ENCODE data around the gene VEGFD.

The VEGFD gene

DNA sequence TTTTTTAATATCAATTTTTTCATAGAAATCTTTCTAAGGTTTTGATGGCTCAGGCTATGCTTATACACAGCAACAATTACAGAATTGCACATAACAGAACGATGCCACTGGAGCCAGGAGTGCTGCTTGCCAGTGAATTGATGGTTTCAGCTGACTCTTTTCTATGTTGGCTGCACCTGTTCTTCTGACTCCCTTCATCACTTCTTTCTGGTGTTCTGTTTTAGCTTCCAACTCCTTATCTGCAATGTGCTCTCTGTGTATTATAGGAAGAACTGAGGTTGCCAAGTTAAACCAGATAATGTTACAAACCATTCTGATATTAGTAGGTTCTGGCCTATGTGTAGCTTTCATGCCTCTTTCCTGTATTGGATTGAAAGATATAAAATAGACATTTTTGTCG lies 11.6 kb upstream of the VEGFD start:
- no peak for ATAC-seq
- Mint-ChIP-seq H3K36me3 (no peaks in the 10 kb centered on the region), H3K27ac (no peak overlapping the region)

DNA sequence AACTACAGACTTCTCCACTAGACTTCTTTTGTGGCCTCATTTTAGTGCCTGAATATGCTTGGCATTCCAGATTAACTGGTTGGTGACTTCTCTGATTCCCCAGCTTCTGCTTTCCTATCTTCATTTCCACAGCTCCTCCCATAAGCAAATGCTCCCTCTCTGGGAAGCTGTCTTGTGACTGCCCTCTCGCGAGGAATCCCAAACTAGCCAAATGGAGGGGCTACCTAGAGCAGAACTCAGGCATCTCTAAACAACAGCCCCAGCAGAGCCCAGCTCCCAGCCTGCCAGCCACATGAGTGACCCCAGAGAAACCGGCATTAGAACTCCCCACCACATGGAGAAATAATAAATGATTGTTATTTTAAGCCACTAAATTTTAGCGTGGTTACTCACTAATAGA lies 7.6 kb upstream of the VEGFD start:
- no peak overlapping the region for H3K27ac Mint-ChIP-seq
- H3K9me3 Mint-ChIP-seq = no peaks in the 10 kb centered on the region
- ATAC-seq (no peak), DNase-seq (ENCODE audit: low spot score in 2 of 2) (no peak)
- no peak overlapping the region for H3K4me3 Mint-ChIP-seq
- no peaks in the 10 kb centered on the region for H3K36me3 Mint-ChIP-seq
- H3K4me1 Mint-ChIP-seq = no peaks in the 10 kb centered on the region

More for the DNA sequence above, 11.6 kb upstream of the VEGFD start:
- Mint-ChIP-seq H3K4me3 (no peak overlapping the region), H3K4me1 (no peaks in the 10 kb centered on the region), H3K9me3 (no peaks in the 10 kb centered on the region)
- no peak for DNase-seq (ENCODE audit: low spot score in 2 of 2)

DNA sequence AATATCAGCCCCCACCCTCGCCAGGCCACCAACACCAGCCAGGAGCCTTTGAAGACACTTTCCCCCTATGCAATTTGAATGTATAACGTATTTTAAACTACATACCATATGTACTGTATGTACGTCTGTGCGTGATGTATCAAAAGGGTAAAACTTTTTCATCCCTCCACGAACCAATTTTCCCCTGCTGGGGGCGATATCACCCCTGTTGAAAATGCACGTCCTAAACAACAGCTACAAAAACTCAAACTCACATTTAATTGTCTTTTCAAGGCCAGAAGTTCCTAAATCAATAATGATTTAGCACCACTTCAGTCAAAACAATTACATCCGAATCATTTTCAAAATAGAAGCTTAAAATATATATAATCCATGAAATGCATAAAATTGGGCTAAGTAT lies 1.4 kb downstream of the VEGFD start:
- no peak overlapping the region for H3K27ac Mint-ChIP-seq
- ATAC-seq (no peak), DNase-seq (ENCODE audit: low spot score in 2 of 2) (no peak)
- H3K4me1 Mint-ChIP-seq = no peaks in the 10 kb centered on the region
- H3K9me3 Mint-ChIP-seq = no peaks in the 10 kb centered on the region
- H3K36me3 Mint-ChIP-seq = no peaks in the 10 kb centered on the region
- no peak overlapping the region for H3K4me3 Mint-ChIP-seq

DNA sequence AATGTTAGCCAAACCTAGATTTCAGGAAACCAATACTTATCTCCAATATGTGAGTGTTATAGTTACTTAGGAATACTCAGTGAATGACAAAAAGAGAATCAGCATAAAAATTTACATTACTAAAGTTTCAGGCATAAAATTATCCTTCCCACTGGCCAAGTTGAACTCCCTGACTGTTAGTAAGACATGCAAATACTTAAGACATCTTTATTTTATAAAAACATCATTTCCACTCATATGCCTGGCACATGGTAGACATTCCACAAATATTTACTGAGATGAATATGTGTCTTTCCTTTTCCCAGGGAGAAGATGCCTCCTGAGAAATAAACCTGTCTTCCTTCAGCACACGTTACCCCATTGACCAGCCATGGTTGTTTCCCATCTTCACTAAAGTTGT lies 7.3 kb downstream of the VEGFD start:
- no peak overlapping the region for H3K4me3 Mint-ChIP-seq
- H3K27ac Mint-ChIP-seq = no peak overlapping the region
- no peak for DNase-seq (ENCODE audit: low spot score in 2 of 2)
- no peaks in the 10 kb centered on the region for H3K9me3 Mint-ChIP-seq
- ATAC-seq = no peak
- H3K36me3 Mint-ChIP-seq = no peaks in the 10 kb centered on the region
- no peaks in the 10 kb centered on the region for H3K4me1 Mint-ChIP-seq

DNA sequence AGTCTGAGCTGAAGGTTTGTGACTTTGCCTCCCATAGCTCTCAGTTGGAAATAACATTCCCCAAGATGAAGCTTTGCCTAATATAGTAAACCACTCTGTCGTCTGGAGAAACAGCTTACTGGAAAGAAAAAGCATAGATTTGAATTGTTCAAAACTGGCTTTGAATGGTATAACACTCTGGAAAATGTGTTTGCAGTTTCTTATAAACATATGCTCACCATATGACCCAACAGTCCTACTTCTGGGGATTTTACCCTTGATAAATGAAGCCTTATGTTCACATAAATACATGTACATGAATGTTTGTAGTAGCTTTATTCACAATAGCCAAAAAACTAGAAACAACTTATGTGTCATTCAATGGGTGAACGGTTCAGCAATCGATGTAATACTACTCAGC lies 10.2 kb downstream of the VEGFD start:
- DNase-seq (ENCODE audit: low spot score in 2 of 2) (no peak), ATAC-seq (no peak)
- H3K36me3 Mint-ChIP-seq = no peaks in the 10 kb centered on the region
- H3K27ac Mint-ChIP-seq = no peak overlapping the region
- H3K4me1 Mint-ChIP-seq = no peaks in the 10 kb centered on the region
- H3K4me3 Mint-ChIP-seq = no peak overlapping the region
- H3K9me3 Mint-ChIP-seq = no peaks in the 10 kb centered on the region

DNA sequence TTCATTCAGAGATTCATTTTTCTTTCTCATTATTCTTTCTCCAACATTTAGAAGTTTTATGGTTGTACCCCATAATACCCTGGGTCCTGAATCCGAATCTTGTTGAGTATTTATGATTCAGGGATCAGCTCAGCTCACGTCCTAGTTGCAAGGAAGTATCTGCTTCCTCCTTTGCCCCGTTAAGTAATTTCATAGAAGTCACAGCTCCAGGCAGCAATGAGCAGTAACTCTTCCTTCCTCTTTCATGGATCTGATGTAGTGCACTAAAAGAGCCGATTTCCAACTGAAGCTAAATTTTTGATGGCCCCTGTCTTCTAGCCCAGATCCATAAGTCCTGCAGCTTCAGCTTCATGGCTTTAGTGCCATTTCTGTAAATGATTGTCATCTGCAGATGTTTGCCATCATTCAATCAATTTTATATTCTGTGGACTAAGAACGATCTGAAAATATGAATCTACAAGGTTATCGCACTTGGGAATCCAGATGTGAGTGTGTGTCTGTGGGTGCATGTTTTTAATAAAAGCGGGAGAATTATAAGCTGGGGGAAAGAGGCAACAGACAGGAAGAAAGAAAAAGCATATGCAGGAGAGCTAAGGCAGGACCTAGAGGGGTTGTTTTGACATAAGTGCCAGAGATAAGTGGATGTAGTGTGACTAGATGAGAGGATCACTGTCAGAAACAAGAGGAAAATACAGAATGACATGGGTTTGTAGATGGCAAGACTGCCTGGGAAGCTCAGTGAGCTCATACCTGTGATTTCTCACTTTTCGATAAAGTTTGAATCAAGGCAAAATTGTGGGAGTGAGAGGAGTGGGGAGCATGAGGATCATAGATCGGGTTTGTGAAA lies 17.5 kb downstream of the VEGFD start:
- DNase-seq (ENCODE audit: low spot score in 2 of 2) = no peak
- no peaks in the 10 kb centered on the region for H3K36me3 Mint-ChIP-seq
- H3K4me1 Mint-ChIP-seq = no peaks in the 10 kb centered on the region
- ATAC-seq = no peak
- no peak overlapping the region for H3K4me3 Mint-ChIP-seq
- H3K27ac Mint-ChIP-seq = no peak overlapping the region
- H3K9me3 Mint-ChIP-seq = no peaks in the 10 kb centered on the region

DNA sequence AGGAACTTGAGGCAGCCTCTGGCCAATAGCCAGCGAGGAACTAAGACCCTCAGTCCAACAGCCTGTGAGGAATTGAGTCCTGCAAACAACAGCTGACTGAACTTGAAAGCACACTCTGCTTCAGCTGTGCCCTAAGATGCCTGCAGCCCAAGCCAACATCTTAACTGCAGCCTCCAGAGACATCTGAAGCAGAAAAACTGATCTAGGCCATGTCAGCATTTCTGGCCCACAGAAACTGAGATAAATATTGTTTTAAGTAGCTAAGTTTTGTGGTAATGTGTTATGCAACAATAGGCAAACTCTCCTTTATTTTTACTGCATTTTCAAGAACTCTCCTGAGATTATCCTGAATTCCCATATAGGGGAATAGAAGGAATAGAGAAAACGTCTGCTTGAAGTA lies 24.5 kb downstream of the VEGFD start:
- Mint-ChIP-seq H3K9me3 (no peaks in the 10 kb centered on the region), H3K27ac (no peak overlapping the region), H3K4me3 (no peak overlapping the region), H3K36me3 (no peaks in the 10 kb centered on the region), H3K4me1 (no peaks in the 10 kb centered on the region)
- ATAC-seq (no peak), DNase-seq (ENCODE audit: low spot score in 2 of 2) (no peak)

DNA sequence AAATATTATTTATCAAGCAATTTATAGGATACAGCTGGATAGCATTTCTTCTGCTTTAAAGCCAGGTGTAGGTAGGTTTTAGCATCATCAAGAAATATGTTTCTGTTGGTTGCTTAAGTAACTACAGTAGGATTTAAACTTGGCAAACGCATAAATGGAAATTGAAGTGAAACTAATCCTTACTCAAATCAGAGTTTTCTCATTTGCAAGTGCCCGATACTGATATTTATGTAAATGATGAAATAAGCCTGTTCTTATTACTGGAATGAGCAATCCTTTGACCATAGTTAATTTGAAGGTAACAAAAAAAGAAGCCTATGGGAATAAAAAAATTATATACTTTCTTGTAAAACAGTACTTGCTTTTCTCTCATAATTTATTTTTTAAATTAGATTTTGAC lies 25.7 kb downstream of the VEGFD start:
- Mint-ChIP-seq H3K9me3 (no peaks in the 10 kb centered on the region), H3K27ac (no peak overlapping the region), H3K4me1 (no peaks in the 10 kb centered on the region), H3K4me3 (no peak overlapping the region), H3K36me3 (no peaks in the 10 kb centered on the region)
- ATAC-seq = no peak
- no peak for DNase-seq (ENCODE audit: low spot score in 2 of 2)

DNA sequence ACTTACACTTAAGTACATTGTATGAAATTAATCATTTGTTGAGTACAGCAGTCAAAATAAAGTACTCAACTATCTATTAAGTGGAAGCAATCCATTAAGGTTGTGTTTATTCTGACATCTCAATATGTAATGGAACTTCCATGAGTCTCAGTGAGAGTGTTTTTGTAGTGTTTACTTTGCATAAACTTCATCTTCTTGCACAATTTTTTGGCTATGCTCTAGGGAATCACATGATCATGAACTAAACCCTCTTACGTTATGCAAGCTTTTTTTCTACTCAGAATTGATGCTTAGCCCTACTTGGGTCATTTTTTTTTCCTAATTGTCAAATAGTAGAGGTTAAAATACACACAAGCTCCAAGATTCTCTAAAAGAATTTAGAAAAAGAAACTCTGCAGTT lies 27.8 kb downstream of the VEGFD start:
- H3K4me3 Mint-ChIP-seq = no peak overlapping the region
- no peaks in the 10 kb centered on the region for H3K36me3 Mint-ChIP-seq
- no peaks in the 10 kb centered on the region for H3K9me3 Mint-ChIP-seq
- no peak for DNase-seq (ENCODE audit: low spot score in 2 of 2)
- H3K4me1 Mint-ChIP-seq = no peaks in the 10 kb centered on the region
- H3K27ac Mint-ChIP-seq = no peak overlapping the region
- ATAC-seq = no peak

DNA sequence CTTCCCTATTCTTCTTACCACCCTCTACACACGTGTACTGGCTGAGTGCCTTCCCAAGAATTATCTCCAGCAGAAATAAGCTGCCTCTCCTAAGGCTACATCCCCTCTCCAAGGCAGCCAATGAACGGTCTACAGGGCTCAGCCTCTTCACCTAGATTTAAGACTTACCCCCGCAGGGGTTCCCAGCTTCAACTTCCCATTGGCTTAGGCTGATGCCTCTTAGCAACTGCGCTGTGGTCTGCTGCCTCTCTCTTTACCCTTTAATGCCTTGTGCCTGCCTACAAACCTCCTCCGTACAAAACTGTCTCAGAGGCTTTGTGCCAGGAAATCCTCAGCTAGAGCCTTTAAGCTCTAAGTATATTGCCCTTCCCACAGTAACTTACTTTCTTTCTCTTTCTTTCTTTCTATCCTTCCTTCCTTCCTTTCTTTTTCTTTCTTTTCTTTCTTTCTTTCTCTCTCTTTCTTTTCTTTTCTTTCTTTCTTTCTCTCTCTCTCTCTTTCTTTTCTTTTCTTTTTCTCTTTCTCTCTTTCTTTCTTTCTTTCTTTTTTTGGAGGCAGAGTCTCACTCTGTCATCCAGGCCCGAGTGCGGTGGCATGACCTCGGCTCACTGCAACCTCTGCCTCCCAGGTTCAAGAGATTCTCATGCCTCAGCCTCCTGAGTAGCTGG lies 33.8 kb downstream of the VEGFD start:
- Mint-ChIP-seq H3K4me1 (peaks cover 5% of the 10 kb centered on the region), H3K9me3 (no peaks in the 10 kb centered on the region), H3K27ac (peak overlapping the region; percentile 21), H3K4me3 (no peak overlapping the region), H3K36me3 (no peaks in the 10 kb centered on the region)
- ATAC-seq (no peak), DNase-seq (ENCODE audit: low spot score in 2 of 2) (no peak)

DNA sequence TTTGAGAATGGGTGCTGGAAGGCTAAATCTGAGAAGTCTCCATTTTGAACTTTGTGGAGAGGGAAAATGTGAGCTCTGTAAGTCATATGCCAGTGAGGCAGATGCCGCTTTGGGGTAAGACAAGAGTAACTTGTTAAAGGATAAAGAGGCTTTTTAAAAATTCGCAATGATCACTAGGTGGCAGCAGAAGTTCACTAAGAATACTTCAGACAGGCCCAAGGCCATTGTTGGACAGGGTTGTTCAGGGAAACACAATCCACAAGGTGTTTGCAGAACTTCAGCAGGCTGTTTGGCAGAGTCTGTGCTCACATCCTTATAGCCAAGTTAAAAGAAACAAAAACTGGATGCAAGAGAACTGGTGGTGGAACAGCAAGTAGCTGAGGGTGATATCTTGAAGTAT lies 35.2 kb downstream of the VEGFD start:
- Mint-ChIP-seq H3K36me3 (no peaks in the 10 kb centered on the region), H3K4me3 (no peak overlapping the region), H3K27ac (no peak overlapping the region), H3K9me3 (no peaks in the 10 kb centered on the region), H3K4me1 (peaks cover 5% of the 10 kb centered on the region)
- ATAC-seq (peak; percentile 43), DNase-seq (ENCODE audit: low spot score in 2 of 2) (no peak)

DNA sequence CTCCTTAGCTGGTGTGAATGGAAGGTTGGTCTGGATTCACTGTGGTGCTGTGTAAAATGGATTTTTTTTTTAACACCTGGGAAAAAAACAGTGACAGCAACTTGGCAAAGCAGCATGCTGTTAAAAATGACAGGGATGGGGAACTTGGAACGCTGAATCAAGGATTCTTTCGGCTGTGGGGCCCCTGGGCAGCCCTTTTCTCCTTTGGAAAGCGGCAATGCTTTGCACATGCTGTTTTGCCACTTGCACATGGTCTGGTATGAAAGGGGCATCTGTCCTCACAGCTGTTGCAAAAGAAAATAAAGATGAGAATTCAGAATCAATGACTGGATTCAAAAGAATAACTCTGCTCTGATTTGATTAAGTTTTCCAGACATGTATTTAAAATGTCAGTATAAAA lies 38.2 kb downstream of the VEGFD start:
- no peak overlapping the region for H3K27ac Mint-ChIP-seq
- H3K9me3 Mint-ChIP-seq = no peaks in the 10 kb centered on the region
- no peaks in the 10 kb centered on the region for H3K36me3 Mint-ChIP-seq
- DNase-seq (ENCODE audit: low spot score in 2 of 2) (no peak), ATAC-seq (no peak)
- peaks cover 5% of the 10 kb centered on the region for H3K4me1 Mint-ChIP-seq
- no peak overlapping the region for H3K4me3 Mint-ChIP-seq

DNA sequence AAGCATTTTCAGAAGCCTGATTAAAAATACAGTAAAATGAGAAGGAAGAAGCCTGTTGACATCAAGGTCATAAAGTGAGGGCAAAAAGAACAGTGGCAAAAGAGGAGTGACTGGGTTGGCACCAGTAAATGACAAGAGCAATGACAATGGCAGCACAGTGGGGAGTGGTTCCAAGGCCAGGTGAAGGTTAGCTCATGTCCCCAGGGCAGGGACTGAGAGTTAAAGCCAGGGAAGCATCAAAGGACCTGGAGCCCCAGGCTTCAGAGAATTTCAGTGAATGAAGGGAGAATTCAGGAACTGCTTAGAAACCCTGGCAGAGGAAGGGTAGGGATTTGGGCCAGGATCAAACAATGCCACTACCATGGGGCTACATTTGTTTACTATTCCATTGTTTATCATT lies 40.1 kb downstream of the VEGFD start:
- ATAC-seq (no peak), DNase-seq (ENCODE audit: low spot score in 2 of 2) (no peak)
- no peaks in the 10 kb centered on the region for H3K9me3 Mint-ChIP-seq
- H3K4me3 Mint-ChIP-seq = no peak overlapping the region
- no peak overlapping the region for H3K27ac Mint-ChIP-seq
- H3K36me3 Mint-ChIP-seq = no peaks in the 10 kb centered on the region
- H3K4me1 Mint-ChIP-seq = no peaks in the 10 kb centered on the region

DNA sequence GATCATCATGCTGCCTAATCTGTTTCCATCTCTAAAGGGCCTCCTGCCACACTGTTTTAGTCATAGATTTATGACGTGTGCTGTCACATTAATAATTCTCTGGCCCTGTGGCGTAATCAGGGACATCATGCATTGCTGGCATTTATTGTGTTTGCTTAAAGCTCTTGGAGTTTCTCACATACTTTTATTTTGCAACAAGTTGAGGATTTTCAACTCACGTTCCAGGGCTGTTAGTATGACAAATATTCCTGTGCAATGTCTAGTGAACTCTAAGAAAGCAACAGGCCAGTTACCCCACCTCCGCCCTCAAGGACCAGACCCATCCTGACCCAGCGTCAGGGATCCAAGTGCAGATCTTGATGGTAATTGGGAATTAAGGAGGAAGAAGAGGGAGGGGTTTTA lies 41.1 kb downstream of the VEGFD start:
- Mint-ChIP-seq H3K27ac (no peak overlapping the region), H3K4me3 (no peak overlapping the region), H3K36me3 (no peaks in the 10 kb centered on the region), H3K4me1 (no peaks in the 10 kb centered on the region), H3K9me3 (no peaks in the 10 kb centered on the region)
- DNase-seq (ENCODE audit: low spot score in 2 of 2) (no peak), ATAC-seq (no peak)

DNA sequence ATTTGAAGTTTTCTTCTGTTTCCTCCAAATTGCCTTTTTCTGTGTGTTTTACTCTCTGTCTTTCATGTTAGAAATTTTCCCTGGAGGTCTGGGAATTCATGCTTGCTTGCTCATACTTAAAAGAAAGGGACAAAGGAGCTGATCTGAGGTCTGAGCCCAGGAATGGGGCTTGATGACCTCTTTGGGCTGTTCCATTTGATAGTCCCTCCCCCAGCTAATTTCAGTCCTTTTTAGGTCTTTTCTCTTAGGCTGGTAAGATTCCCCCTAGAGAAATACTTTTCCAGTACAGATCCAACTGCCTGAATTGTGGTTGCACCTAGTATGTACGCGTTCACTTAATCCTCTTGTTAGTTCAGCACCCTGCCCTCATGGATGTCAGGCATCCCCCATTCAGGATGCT lies 43.3 kb downstream of the VEGFD start:
- H3K36me3 Mint-ChIP-seq = no peaks in the 10 kb centered on the region
- H3K27ac Mint-ChIP-seq = no peak overlapping the region
- no peak overlapping the region for H3K4me3 Mint-ChIP-seq

DNA sequence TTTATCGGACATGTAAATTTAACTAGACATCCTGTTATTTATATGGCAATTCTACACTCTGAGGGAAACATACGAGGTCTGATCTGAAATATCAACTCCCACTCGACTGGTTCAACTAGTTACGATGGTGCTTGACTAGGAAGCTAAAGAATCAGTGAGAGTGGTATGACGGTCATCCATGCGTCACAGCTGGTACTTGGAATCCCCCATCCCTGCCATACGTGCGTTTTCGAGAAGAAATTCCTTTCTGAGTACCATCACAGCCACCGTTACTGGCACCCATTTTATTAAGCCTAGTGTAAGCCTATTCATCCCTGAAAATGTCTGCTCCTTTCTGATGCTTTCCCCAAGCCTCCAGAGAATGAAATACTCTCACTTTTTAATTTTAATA lies 48.2 kb downstream of the VEGFD start:
- H3K4me1 Mint-ChIP-seq = peaks cover 13% of the 10 kb centered on the region
- H3K4me3 Mint-ChIP-seq = peak overlapping the region; percentile 80
- H3K36me3 Mint-ChIP-seq = peaks cover 46% of the 10 kb centered on the region
- peak overlapping the region; percentile 95 for H3K27ac Mint-ChIP-seq
- no peaks in the 10 kb centered on the region for H3K9me3 Mint-ChIP-seq
- ATAC-seq (peak; percentile 46), DNase-seq (ENCODE audit: low spot score in 2 of 2) (peak in 1 of 2 donors; percentile 50)

More for the DNA sequence above, 43.3 kb downstream of the VEGFD start:
- Mint-ChIP-seq H3K4me1 (peaks cover 5% of the 10 kb centered on the region), H3K9me3 (no peaks in the 10 kb centered on the region)
- ATAC-seq (no peak), DNase-seq (ENCODE audit: low spot score in 2 of 2) (no peak)
